Retina (tissue), 1 donor: Measurements from ENCODE around the gene TAF1B.

ENCODE experiments used
- DNase-seq: peaks from one replicate; pipeline ENCODE4 v3.0.0-alpha.2; 2016

Gene TAF1B

DNA sequence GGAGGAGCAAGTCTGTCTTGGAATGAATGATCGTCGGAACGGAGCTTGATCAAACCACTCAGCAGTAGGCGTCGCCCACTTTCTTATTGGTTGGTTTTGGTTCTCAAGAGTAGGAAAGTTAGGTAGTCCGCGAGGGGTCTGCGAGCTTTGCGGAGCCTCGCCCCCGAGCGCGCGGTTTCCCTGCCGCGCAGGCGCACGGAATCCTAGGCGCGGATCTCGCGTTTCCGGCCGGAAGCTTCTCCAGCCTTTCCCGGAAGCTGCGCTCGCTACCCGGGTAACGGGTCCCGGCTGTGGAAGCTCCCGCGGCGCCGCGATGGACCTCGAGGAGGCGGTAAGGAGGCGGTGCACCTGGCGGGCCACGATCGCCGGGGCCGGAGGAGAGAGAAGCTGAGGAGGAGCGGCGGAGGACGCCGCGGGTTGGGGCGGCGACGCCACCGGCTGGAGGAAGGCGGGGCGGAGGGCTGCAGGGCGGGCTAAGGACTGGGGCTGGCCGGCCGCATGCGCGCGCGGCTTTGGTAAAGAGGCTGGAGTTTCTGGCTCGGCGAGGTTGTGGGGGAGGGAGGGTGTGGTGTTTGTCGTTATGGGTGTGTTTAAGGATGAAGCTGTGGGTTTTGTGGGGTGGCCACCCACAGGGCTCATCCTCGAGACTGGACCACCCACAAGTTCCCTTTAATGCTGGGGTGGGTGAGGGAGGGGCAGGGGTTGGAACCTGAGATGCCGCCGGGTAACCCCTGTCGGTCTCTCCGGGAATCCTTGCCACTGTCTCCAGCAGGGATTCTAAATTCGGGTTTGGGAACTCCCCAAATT lies at the start of gene TAF1B:
TSS of gene TAF1B (plus strand) at position 246 of the 807 bp plus-strand sequence. CDS start at position 314, 68 bp downstream.
- DNase-seq = peak; percentile 98

DNA sequence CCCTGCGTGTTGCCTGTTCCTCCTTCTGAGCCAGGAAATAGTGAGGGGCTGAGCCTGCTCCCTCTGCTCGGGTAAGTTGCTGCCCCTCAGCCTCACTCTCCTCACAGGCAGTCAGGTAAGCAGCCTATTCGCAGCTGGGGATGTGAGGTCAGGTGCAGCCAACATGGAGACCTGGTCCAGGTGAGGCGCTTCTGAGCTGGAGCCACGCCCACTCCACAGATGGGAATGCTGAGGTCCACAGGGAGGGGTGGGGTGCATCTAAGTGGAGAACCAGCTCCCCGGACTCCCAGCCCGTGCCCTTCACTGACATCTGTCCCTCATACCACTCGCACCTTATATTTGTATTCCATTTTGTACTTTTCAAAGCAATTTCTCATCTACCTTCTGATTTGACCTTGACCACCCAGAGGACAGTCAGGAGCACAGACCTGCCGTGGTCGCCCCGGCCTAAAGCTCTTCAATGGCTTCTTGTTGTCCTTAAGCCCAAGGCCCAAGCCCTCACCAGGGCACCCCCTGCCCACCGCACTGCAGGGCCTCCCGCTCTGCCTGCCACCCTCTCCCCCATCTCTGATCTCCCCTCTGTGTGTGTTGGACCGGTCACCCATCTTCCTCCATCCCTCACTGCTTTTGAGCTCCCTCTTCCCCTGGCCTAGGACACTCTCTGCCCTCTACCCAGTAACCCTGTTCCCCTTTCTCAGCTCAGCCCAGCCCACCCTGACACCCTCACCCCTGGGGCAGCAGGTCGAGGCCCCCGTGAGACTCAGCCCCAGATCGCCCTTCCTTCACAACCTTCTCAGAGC lies 49.2 kb upstream of the TAF1B start:
- no peak for DNase-seq

DNA sequence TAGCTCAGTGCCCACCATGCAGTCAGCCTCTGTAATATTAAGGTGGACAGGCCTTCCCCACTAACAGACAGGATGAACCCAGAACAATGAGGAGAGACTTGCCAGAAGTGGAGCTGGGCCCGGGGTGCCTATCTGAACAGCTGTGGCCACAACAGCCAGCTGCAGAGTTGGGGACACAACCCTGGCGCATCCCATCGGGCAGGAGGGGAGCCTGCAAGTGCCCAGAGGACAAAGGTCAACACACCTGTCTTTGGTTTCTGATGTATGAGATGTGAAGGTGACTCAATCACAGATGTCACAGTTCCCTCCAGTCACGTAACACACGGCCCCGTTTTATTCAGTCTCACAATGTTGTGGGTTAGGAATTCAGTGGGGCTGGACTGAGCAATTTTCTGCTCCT lies 48.2 kb upstream of the TAF1B start:
- DNase-seq = no peak

DNA sequence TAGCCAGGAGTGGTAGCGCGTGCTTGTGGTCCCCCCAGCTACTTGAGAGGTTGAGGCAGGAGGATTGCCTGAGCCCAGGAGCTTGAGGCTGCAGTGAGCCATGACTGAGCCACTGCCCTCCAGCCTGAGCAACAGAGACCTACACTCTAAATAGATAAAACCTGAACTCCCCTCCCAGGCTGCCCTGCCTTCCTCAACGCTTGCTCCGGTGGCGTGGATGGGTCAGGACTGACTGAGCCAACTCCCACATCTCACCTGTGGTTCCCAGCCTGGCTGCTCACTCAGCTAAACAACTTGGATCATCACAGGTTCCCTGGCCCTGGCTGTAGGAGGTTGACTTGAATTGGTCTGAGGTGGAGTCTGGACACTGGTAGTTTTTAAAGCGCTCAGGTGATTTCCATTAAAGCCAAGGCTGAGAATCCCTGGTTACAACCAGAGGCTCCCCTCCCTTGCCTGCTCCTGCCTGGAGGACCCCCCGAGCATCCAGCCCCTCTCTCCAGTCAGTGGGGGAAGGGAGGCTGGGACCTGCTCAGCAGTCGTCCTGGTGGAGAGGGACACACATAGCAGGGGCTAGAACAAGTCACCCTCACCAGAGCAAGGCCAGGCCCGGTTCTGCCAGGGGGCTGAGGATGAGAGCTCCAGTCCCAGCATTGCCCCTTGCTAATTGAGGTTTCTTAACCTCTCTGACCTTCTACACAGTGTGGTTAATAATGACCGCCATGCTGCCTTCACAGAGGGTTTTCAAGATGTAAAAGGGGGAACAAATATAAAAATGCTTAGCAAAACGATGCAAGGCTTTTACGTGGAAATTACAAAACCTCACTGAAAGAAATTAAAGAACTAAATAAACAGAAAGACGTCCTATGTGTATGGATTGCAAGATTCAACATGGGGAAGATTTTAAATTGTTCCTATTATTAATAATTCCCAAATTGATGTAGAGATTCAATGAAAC lies 46.9 kb upstream of the TAF1B start:
- DNase-seq = no peak

DNA sequence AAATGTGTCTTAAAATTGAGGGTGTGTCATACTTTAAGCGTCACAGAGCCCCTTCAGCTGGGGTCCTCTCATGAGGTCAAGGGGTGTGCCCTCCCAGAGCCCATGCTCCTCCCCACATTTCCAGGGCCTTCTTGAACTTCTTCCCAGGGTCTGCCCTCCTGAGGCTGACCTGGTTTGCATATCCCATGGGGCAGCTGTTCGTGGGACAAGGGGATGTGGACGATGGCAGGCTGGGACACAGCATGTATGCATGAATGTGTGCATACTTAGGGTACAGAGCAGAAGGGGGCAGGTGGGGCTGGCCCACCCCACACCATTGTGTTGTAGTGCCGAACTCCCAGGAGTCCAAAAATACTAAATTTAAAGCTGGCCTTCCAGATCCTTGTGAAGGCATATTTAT lies 46.2 kb upstream of the TAF1B start:
- DNase-seq = no peak

DNA sequence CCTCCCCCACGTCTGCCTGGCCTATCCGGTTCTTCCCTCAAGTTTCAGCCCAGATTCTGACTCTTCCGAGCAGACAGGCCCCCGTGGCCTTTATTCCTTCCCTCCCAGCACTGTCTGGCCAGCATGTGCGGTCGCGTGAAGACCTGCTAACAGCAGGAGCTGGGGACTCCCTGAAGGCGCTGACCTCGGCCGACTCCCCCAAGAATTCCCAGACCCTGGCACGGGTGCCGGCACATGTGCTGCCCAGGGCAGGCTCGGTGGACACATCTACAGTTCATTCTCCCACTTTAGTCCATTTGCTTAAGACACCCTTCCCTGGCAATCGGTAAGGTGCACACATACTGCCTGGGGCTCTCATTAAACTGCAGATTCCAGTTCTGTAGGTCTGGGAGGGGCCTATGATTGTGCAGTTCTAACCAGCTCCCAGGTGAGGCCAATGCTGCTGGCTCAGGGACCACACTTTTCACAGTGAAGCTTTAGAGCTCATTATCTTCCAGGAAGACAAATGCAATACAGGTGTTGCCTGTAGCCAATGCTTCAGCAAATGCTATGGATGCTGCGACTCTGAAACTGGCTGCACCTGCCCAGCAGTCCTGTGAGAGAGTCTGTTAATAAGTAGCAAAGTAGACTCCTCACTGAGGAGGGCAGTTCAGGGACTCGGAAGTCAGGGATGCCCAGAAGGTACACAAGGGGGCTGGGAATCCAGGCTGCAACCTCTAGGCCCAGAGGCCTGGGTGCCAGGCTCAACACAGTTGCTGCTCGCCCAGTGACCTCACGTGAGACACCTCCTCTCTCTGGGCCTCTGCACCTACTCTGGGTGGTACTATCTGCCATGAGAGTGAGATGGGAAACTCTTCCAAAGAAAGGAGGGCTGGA lies 45.4 kb upstream of the TAF1B start:
- no peak for DNase-seq

DNA sequence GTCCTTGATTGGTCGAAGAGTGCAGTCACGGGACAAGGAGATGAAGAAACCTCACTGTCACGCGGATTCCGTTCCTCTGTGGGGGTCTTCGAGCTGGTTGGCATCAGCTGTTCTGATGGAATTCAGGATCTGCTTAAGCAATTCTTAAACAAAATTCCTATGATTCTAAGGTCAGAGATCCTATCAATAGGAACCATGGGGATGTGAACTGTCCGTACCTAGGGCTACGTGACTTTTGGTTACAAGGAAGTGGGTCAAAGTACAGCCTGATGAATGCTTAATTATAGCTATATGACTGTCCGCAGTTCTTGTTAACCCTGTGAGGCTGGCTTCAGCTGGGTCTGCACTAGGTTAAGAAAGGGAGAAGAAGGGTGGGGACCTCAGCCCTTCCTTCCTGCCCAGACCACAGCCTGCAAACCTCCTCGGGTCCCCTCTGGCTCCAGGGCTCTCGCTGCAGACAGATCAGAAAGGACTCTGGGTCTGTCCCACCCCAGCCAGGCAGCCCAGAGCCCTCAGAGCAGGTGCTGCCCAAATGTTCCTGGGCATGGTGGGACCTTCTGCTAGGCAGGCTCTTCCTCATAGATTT lies 44.2 kb upstream of the TAF1B start:
- no peak for DNase-seq

DNA sequence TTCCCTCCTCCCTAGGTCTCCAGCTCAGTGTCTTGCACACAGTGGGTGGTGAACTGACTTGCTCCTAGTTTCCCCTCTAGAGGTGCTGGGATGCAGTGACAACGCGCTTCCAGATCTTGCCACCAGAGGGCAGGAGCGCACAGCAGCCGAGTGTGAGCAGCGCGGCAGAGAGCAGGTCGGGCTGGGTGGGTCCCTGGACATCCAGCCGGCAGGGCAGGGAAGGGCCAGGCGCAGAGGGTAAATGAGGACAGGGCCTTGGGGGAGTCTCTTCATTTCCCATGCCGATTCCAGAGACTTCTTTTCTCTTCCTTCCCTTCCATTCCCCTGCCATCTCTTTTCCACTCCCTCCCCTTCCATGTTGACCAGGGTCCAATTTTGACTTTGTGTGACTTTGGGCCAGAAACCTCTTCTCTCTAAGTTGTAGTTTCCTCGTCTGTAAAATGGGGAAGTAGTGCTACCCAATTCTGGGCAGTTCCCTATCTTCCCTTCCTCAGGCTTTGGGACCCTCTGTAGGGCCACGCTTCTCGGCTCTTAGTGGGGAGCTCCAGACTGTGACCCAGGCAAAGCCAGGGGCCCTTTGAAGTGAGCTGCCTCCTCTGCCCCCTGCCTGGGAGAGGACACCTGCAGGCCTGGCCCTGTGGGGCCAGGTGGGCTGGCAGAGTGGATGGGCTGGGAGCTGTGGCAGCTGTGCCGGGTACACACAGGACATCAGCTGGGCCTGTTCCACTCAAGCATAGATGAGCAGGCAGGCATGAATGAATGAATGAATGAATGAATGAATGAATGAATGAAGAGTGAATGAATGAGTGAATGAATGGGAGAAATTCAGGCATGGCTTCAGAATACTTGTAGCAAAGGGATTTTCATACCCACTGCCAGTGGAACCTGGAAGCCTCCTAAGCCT lies 43.3 kb upstream of the TAF1B start:
- DNase-seq = peak; percentile 91

DNA sequence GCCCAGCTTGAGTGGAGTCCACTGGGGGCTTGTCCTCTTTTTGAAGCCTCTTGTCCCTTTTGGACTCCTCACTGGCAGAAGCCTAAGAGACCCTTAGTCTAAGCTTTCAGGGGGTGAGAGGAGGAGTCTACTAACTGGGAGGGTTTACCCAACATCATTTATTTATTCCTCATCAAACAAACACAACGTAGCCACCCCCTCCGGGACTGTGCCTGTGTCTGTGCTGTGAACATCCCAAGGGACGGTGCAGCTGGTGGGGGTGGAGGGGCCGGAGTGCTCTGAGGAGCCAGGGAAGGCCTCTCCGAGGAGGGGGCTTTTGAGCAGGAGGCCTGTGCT lies 42.7 kb upstream of the TAF1B start:
- DNase-seq = no peak

DNA sequence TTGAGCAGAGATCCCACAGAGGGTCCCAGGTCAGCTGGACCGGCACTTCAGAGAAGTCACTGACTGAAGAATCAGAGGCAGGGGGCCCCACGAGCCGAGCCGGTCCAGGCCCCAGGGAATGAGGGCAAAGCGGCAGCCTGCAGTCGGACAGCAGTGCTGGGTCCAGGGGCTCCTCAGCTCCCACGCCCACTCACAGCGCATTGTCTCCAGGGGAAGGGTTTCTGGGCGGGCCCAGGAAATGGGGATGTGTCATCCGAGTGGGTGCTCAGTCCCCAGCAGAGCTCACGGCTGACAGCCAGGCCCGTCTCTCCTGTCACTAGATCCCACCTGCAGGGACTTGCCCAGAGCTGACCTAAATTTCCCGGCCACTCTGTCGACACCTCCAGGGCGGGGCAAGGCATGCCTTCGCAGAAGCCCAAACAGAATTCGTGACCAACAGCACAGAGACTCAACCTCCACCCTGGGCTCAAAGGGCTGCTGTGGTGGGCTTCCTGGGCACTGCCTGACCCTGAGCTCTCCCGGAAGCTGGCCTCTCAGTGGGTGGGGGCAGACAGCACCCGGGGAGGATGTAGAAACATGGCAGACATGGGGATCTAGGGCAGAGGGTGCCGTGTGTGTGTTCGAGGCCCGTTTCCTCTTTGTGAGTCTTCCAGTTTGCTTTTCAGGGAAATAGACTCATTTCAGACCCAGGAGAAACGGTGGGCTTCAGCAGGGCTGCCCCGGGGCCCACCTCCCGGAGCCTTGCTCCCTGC lies 42.1 kb upstream of the TAF1B start:
- DNase-seq = no peak

DNA sequence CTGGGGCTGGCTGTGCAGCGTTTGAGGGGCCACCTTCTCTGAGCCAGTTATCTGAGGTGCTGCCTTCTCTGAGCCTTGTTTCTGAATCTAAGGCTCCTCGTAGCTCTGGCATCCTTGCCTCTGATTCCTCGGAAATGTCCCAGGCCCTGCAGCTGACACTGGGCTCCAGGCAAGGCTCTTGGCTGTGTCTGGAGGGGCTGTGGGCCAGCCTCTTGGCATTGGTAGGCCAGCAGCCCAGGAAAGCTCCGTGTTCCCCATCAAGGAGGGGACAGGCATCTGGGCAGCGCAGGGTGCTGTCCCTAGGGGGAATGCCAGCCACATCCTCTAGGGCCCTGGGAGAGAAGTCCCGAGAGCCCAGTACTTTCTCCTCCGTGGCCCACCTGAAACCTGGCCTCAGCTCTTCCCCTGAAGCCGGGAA lies 40.7 kb upstream of the TAF1B start:
- no peak for DNase-seq

DNA sequence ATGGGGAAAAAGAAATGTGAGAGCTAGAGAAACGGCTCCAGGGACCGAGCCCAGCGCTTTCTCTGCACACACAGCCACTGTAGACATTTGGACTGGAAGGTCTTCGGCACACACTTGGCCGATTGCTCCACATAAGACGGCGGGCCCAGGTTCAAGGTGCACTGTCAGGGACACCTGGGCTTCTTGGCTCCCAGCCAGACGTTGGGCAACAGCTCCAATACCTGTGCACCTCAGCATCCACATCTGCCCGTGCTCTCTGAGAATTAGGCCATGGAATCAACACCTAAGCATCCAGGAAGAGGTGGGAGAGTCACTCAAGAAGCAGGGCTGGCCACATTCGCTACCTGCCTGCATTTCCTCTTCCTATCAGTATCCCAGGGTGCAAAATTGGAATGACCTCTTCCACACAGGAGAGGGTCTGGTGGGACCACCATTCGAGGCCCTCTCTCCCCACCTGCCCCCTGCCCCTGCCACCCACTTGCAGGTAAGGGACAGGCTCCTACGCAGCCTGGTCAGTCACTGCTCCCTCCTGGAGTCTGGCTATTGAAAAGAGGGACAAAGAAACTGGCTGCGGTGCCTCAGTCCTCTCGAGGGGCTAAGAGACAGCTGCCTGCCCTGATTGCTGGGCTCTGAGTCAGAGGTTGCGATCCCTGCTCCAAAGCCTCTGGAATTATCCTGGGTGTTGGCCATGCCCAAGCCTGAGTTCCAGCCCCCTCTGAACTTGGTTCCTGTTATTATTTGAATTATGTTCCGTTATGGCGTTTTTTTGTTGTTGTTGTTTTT lies 40.1 kb upstream of the TAF1B start:
- DNase-seq = no peak

DNA sequence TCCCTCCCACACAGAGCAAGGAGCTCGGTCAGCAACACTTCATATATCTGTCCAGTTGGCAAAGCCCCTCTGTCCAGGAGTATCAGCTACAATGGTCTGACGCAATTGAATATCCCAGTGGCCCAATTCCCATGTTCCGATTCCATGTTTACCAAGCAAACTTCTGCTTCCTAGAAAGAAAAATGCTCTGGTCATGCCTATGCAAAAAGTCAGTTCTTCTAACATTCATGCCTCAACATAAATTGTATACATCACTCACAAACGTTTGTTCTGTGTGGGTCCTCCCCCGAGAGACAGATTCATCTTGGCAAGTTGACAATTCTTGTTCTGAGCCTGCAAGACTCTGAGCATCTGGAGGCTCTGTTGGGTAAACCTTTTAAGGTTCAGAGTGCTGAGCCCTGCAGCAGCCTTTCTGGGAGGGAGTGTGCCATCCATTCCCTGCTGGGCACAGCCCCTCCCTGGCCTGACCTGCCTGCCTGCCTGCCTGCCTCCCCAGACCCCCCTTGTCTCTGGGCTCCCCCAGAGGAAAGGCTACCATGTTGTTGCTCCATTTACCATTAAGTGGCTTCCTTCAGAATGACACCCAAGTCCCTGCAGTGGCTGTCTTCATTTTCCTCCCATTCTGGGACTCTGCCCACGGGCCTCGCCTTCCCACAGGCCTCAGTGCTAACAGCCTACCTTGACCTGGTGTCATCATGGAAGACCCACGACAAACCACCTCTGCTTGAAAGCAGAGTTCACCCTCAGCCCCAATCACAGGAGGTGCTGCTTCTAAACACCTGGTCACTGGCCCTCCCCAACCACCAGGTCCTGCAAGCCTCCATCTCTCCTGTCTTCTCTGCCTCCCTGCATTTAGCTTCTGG lies 37.6 kb upstream of the TAF1B start:
- no peak for DNase-seq

DNA sequence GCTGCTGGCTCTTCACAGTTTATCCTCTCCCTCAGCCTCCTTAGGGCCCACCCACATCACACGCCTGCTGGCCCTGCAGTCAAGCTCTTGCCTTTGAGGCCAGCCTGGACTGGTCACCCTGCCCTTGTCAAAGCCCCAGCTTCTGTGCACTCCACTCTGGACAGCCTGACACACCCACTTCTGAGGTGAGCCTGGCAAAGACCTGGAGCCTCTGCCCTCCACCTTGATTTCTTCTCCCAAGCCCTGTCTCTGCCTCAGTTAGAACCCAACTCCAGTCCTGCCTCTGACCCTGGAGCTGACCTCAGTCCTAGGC lies 37.0 kb upstream of the TAF1B start:
- DNase-seq = no peak

DNA sequence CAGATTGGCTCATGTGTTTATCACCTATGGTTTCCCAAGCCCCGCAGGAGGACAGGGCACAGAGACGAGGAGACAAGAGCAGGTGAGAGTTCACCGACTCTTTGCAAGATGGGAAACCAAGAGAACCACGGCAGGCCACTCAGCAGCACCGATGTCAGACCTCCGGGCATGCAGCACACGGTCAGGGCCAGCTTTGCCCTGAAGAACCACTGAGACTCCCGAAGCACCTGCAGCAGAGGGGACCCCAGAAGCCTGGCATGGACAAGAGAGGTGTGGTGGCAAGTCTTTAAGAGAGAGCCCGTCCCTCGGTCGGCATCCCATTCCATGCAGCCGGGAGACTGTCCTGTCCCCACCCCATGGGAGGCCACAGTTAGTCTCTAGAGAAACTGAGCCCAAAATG lies 36.6 kb upstream of the TAF1B start:
- no peak for DNase-seq

DNA sequence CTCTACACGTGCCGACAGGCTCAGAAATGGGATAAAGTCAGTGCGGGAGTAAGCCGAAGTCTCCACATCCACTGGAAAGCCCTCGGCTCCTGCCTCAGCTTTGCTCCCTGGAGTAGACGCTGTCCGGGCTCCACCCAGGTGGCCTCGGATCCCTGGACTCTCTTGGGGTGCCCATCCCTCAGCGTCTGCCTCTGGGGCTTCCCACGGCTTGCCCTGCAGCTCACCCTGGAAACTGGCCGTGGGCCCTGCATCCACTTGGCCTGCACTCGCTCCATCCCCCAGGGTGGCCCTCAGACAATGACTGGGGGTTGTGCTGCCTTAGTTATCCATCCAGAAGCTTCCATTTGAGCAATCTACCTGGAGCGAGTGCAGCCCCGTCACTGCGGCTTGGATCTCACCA lies 36.2 kb upstream of the TAF1B start:
- DNase-seq = no peak

DNA sequence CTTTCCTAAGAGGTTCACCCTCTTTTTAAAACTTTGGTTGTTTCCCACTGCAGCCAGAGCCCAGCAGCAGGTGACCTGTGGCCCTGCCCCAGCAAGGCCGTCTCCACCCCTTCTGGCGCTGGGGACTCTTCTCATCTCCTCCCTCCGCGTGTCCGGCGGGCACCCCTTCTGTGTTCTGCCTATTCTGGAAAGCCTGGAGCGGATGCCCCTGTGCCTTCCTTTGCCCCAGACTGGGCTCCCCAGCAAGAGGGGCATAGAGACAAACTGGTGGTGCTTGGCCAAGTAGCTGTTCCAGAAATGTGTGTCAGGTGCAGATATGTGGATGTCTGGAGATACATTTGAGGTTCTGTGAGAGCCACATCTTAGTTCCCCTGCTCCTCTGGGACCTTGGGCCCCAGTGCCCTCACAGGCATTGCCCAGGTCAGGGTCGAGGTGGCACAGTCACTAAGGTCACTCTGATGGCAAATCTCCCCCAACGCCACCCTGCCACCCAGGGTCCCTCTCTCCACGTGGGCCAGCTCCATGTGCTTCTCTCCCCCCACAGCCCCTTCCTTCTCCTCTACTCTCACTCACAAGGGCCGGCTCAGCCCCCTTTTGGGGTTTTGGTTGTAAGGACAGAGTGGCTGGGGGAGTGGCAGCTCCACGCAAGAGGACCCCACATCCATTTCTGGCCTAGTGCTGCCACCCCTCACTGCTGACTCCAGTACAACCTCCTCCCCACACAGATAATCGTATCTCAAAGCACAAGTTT lies 35.5 kb upstream of the TAF1B start:
- no peak for DNase-seq
